ENCODE measurements around the gene CACNB4.

GRCh38 chr2:151977631-151978030, 121.2 kb downstream of the CACNB4 start:
- TF ChIP-seq, protein P1, sequence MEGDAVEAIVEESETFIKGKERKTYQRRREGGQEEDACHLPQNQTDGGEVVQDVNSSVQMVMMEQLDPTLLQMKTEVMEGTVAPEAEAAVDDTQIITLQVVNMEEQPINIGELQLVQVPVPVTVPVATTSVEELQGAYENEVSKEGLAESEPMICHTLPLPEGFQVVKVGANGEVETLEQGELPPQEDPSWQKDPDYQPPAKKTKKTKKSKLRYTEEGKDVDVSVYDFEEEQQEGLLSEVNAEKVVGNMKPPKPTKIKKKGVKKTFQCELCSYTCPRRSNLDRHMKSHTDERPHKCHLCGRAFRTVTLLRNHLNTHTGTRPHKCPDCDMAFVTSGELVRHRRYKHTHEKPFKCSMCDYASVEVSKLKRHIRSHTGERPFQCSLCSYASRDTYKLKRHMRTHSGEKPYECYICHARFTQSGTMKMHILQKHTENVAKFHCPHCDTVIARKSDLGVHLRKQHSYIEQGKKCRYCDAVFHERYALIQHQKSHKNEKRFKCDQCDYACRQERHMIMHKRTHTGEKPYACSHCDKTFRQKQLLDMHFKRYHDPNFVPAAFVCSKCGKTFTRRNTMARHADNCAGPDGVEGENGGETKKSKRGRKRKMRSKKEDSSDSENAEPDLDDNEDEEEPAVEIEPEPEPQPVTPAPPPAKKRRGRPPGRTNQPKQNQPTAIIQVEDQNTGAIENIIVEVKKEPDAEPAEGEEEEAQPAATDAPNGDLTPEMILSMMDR (IDR thresholded peaks at IDR 0.05) = no peak
- TF ChIP-seq POLR2AphosphoS5 (IDR thresholded peaks at IDR 0.05) (no peak), POLR2A (IDR thresholded peaks at IDR 0.05) (no peak), EP300 (IDR thresholded peaks at IDR 0.05) (no peak)
